ENCODE measurements around the gene UST.
"Not testable (repeated sequence)": the region's sequence is repeated elsewhere in the genome, so short reads cannot be mapped to it uniquely, and the experiment has no call there.

Gene UST

DNA sequence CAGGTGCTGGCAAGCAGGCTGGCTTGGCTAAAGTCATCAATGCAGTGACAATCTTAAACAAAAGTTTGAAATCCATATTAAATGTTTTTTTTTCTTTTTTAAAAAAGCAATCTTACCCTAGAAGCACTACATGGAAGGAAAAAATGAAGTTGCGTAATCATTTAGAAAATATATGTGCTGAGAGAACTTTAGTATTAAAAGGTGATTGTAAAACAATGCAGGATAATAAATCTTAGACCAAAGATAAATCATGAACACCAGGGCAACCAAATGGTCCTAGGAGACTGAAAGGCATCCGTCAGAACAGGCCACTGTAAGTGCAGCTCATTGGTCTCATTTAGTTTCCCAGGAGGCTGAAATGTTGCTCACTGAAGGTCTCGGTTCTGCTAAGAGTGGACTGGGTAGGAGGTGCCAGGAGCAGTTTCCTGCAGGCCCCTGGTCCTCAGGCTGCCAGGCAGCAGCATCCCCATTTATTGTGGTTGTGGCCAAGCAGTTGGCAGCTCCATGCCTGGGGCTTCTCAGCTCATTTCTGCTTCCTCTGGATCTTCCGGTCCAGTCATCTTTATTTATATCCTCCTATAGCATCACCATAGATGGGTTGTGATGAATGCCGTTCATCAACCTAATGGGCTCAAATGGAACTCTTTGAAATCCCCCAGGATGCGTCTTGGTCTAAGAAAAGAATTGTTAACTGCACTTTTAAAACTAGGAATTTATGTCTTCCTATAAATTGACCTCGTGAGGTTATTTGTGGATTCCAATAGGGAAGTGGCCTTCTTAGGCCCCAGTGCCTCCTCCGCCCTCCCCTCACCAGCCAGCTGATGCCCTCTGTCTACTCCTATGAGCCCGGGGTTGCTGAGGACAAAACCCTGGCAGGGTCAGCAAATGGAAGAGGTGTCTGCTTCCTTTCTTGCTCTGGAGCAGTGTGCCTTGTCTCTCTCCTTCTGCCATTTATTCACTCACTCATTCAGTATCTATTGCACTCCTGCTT is 269.0 kb downstream of the UST start:
- DNase-seq, result no peak

DNA sequence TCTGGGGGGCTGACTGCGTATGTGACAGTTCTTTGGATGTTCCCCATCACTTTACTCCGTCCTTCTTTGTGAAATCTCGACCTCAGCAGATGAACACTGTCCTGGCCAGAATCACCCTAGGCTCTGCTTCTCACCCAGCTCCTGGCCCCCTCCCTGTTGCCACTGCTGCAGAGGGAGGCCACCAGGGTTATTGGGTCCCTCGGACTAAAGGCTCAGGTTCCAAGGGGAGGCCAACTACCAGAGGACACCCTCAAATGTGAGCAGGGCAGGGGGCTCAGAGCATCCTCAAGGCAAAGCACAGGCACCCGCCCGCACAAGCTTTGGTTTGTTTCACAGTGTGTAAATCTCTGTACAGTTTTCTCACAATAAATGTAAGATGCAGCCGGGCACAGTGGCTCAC is 269.9 kb downstream of the UST start:
- DNase-seq, result no peak

DNA sequence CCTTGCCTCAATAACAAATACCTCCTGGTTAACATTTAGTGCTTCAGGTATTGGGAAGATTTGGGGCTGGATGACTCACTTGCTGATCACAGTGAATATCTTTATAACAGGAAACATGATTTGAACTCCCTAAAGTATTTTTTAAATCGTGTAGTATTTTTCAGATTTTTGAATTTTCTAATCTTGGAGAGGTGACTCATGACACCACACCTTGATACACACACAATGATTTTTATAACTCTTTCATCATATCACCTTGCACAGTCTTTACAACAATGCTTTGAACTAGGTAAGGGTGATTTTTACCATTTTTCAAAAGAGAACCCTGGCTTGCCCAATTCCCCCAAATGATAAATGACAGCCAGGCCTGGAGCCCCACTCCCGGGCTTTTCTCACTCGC is 273.5 kb downstream of the UST start:
- no peak for DNase-seq

DNA sequence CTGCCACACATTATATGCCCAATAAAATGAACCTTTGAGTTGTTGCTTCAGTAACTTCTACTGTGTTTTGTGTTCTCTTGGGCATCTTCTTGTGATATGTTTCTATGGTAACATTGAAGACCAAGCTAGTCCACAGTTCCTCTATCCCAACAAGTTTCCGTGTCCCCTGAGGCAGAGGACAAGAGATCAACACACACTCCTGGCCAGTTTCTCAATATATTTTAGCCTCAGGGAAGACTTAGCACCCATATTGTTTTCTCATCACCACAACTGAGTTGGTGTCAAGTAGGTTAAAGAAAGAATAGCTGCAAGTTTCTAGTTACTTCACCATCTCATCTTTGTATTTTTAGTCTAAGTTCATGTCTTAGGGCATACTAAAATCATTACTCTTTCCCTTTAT is 277.5 kb downstream of the UST start:
- no peak for DNase-seq

DNA sequence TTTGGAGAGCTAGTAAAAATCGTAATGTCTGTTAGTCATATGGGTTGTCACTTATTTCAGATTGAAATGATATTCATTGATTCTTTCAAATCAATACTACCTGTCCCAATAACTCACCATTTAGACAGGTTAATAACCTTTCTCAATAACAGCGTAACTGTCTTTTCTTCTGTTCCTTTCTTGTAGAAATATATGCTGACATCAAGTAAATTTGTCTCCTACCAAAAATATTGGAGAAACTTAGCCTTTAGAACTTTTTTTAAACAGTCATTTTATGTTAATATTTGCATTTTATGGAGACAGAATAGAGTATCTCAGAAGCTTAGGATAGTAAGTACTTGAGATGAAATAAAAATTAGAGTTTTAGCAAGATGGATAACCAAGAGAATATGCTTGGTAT is 278.2 kb downstream of the UST start:
- no peak for DNase-seq

DNA sequence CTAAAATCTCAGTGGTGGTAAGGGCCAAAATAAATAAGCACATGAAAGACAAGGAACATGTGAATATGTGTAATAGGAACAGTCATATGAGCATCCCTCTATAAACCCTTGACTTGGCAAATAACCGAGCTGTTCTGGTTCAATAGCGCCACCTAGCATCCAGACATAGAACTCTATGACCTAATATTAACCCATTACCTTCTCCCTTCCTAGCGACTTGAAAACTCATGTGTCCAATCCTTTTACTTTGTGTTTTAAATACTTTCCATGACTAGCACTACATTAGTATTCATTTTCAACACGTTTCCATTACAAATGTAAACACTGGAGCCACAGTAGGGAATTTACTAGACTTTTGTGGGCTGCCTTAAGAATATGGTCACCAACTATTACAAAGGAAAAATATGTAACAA is 279.7 kb downstream of the UST start:
- peak; percentile 79 for DNase-seq

DNA sequence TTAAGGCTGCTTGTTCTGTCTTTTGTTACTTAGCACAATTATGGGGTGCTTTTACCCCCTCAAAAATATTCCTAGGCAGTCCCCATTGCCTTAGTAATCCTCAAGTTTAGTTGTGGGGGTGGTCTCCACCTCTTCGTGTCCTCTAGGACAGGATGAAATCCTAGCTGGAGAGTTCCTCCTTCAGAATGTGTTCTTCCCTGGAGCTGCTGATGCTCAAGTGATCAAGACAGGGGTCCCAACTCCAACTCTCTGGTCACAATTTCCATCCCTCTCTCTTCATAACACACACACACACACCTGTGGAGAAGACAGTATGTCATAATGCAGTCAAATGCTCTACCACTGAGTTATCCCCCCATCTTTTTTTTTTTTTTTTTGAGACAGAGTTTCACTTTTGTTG is 280.7 kb downstream of the UST start:
- DNase-seq, result no peak

DNA sequence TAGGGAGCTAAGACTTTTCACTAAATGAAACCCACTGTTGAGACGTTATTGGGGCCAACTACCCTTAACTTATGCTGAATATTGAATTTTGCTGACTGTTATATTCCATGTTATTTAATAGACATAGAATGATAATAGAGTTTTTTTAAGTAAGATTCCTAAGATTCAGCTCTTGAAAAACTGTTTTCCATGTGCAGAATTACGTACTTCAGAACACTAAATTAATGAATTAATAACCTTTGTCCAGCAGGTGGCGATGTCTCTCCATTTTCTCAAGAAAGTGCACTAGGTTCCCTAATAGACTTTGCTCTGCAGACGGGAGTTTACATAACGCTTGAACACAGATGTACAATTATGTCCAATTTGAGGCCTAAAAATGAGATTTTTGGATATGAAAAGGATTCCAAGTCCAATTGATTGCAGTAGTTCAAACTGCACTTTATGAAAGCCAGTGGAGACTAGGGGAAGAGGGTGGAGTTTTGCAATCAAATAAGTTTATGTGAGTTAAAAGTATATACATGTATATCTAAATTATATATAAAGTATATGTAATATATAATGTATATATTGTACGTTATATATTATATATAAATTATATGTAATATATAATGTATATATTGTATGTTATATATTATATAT is 282.1 kb downstream of the UST start:
- DNase-seq, result peak; percentile 89

DNA sequence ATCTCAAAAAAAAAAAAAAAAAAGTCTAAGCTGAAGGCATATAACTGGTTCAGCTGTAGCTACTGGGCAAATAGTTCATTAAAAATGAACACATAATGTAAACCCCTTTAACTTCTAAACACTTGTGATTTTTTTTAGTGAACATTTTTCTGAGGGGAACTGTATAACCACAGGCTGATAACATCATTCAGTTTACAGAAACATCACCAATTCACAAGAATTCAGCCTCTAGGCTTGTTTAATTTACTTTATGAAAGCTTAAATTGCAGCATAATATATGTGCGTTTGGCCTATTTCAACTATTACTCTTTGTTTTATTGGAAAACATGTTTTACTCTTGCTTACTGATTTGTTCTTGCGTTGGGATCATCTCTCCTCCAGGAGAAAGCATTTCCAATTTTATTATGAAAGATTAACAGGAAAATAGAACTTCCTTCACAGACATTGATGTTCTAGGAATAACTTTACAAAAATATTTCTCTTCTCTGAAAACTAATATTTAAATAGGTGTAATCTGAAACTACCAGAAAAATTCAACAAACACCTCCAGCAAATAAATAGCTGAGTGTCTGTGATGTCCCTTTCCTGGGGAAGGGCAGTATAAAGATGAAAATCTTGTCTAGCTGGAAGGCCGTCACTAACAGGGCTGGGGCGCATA is 284.5 kb downstream of the UST start:
- no peak for DNase-seq

DNA sequence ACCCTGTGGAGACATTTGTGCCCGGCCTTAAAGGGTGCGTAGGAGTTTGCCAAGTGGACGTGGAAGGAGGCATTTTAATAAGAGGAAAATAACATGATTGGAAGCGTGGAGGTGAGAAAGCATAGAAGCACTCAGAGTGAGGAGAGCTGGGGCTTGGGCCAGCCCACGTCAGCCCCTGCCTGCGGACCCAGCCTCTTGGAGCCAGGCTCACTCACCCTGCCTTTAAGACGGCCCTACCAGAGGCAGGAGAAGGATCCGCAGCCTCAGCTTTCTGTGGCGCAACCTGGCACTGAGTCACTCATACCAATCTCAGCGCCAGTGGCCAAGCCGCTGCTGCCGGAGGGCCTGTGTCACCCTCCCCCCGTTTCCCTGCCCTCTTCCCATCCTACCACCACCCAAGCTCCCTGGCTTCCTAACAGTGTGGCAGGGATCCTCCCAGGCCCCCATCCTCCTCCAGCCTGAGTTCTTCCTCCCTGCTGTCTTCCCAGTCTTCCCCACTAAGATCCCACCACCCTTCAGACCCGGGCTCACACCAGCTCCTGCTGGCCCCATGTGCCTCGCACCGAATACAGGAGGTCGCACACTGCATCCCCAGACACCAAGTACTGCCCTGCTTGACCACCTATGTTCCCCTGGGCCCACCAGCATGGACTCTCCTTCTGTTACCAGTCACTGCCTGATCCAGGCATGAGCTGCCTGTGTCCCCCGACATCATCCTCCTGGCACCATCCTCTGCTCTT is 285.2 kb downstream of the UST start:
- no peak for DNase-seq

DNA sequence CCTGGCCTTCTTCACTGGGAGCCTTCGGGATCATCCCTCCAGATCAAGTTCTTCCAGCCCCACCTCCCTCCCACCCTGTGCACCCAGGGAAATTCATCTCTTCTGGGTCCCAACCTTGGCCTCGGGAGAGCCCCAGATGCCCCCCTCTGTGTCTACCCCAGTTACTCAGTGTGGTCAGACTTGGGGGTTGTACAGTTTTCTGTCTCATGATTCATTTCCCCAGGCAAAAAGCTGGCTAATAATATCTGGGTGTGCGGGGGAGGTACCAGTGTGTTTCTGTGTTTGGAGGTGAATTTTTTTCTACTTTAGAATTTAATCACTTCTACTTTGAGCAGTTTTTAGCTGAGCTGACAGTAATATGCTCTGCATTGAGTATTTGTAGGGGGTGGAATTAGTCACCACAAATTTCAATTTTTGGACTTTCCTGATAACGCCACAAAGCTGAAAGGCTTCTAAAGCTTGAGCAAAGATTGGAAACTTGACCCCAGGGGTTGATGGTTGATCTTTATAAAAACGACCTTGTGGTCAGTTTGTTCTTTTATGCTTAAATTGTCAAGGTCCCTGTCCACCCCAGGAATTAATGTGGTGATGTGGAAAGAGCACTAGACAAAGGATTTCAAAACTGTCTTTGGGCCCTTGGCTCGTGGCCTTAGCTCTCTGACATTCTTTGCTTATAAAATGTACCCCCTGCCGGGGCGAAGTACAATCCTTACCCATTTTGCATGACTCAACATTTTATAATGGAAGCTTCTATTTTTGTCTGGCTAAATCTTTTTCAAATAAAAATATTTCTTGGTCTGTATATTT is 286.0 kb downstream of the UST start:
- DNase-seq, result no peak

DNA sequence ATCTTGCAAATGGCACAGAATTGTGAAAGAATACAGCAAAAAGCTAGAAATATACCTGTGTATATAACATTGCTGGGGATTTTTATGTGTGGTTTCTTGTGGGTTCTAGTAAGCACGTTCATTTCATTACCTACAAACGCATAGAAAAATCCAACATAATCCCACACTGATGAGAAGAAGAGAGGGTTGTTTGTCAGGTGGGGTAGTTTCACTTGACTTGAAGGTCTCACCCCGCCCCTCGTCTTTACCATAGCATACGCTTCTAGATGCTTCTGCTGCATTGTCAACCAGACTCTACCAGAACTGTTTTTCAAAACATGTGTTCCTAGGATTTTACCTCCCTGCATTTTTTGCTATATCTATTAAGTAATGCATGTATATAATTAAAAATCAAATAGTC is 286.6 kb downstream of the UST start:
- no peak for DNase-seq

DNA sequence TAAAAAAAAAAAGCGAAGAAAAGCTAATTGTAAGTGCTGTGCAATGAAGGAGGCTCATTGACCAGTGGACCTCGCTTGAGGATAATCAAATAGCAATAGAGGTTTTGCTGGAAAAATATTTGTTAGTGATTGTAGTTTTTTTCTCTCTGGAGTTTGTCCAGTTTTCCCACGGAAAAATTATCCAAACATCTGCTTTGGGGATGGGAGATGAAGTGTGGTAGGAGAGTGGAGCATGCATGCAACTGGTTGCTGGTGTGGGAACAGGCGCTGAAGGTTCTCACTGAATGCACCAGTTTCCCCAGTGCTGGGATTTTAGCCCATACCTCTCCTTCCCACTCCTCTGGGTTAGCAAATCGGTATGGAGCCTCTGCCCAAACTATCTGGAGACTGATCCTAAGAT is 288.9 kb downstream of the UST start:
- DNase-seq, result no peak

DNA sequence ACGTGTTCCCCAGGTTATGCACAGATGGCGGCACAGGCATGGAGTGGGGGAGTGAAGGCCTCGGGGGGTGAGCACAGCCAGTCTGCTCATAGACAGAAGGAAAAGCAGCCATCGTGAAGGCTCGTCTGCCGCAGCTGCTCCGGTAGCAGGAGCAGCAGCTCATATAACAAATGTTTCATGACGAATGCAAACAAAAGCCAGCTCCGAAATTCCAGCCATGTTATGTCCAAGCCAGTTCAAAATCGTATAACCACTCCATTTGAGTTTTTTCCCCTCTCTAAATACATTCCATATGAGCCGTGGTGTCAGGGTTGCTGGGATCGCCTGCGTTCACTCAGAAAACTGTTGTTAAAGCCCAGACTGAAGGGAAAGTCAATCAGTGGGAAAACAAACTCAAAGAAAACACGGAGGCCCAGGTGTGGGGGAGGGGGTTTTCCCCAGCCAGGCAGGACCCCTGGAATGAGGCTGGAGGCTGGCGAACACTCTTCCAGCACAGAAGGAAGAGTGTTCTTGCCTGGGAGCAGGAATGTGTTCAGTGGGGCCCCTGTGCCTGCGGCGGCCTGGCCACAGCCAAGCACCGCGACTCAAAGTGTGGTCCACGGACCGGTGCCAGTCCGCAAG is 290.3 kb downstream of the UST start:
- no peak for DNase-seq

DNA sequence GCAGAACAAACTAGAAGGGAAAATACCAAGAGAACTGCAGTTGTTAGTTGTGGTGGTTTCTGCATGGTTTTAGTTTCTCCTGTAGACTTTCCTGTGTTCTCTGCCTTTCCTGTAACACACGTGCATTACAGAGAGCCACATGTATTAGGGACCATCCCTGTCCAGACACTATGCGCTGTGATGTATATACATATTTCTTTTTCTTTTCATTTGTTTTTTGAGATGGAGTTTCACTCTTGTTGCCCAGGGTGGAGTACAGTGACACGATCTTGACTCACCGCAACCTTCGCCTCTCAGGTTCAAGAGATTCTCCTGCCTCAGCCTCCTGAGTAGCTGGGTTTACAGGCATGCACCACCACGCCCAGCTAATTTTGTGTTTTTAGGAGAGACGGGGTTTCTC is 292.2 kb downstream of the UST start:
- DNase-seq, result not testable (repeated sequence)

DNA sequence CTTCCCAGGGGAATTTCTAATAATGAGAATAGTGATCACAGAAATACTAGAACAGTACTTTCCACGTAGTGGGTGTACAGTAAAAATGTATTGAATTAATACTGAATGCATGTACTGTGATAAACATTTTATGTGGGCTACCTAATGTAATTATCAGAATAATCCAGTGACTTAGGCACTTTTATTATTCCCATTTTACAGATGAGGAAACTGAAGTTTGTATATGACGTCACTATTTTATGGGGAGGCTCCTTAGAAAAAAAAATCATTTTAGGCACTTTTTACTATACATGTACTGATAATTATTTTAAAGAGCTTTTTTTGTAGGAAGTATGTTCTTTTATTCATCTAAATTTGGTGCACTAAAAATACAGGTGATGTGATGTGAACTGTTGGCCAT is 295.1 kb downstream of the UST start:
- no peak for DNase-seq

DNA sequence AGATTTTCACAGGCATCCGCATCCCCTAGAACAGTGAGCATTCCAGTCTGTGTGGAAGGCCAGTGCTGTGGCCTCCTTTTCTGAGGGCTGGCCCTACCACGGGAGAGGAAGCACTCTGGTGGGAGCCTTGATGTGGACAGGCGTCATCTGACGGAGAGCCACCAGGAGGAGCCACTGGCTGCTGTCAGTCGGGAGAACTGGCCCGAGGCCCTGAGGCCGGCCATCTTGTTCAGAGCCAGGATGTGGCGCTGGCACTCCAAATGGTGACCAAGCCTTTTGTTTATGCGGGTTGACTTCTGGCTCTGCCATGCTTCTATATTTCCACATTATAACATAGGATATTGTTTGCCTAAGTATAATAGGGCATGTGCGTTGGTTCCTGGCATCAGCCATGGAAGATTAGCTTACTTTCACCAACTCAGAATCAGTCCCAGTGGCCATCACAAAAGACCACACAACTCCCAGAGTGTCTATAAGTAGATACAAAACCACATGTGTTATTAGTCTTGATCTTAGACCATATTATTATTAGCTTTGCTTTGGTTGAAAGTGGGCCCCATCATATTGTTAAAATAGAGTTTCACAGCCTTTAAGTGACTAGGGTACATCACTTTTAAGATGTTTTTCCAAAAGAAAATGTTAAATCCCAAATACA is 296.8 kb downstream of the UST start:
- DNase-seq, result no peak

DNA sequence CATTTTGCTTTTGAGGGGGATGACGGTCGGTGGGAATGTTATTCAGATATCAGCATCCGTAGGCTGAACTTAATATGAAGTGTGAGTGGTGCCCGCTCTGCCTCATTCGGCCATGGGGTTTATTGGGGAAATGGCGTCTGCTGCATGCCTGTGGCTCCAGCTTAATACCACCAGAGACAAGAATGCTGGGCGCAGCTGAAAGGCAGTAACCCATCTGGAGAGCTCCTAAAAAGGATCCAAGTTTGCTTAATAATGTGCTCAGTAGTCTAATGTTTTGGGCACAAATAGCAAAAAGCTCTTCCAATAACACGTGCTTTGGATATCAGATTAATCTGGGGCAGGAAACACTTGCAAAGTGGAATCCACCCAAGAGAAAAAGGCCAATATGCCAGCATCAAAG is 297.7 kb downstream of the UST start:
- no peak for DNase-seq

DNA sequence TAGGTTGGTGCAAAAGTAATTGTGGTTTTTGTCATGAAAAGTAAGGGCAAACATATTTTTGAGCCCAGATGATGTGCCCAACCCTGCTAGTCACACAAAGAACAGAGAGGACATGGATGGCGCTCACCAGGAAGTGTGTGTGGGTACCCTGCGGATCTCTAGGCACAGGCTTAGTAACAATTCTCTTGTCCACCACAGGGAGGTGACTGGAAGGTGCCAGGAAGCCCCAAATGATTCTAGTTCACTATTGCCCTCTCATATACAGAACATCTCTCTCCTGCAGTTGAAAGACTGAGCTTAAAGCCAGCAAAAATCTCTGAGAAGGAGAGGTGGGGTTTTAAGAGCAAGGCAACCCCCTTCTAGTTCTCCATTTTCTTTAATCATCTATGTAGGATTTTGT is 298.6 kb downstream of the UST start:
- no peak for DNase-seq

DNA sequence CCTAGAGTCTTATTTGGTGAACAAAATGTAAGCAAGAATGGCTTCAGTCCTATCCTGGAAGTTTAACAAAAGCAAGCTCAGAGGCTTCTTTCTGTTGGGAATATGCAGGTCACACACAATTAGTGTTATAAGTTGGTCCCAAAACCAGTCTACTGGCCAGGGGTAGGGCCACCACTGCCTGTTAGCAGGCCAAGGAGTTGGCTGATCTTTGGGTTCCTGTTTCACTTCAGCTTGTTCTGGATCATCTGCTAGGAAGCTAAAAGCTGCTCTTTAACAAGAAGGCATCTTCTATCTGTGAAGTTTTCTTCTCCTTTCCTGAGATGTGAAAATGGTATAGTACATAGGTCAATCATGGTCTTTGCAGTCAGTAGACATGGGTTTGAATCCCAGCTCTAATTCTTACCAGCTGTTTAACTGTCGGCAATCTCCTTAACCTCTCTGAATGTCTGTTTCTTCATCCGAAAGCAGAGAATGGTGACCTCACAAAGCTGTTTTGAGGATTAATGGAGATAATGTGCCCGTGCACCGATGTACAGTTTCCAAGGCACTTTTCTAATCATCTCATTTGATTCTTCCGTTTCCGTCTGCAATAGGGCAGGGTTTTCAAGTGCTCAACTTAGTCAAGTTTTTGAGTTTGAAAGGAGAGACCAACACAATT is 299.5 kb downstream of the UST start:
- no peak for DNase-seq

DNA sequence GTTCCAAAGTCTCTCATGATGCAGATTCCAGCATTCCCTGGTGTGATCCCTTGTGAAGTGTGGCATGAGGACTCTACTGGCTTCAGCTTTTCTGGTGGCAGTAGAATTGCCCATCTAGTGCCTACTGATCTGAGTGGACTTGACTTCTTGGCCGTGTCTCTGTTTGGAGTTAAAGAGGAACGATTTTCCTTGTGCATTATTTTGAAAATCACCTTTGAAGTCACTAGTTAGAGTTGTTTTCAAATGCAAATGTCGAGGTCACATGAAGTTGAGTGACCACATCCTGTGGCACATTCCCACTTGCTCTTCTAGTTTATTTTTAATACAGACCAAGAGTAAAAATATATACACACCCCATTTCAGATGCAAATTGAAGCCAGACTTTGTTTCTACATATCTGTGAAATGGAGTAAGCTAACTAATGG is 300.0 kb downstream of the UST start:
- no peak for DNase-seq

Data from NCI-H1092 treated with DMSO at 0.1 percent for 48 hours (cell line).